Measurements from ENCODE around the gene CD86.

The CD86 gene

GRCh38 chr3:122169911-122170310 lies 114.7 kb downstream of the CD86 start:
- no peak for DNase-seq
